Naive B cell (primary cell): ENCODE data around the gene PLEKHG7. TPM values are rescaled to one million over a fixed set of nuclear protein-coding genes. Genes with fewer than 3 reads are reported as not detected.

Source experiments
- ATAC-seq, 2 donors: fragments of 150-1000 bp; cut with Tn5 transposase; 2 replicates each; pipeline ENCODE4 v1.10.0; 2021; ENCODE audit warnings: low read depth in 2 of 2, mild to moderate bottlenecking in 2 of 2, moderate library complexity in 2 of 2
- DNase-seq: peaks from one replicate; pipeline ENCODE4 v3.0.0; 2022
- H3K27ac Mint-ChIP-seq, 6 donors: one replicate each; pipeline ENCODE4 v1.8.0; 2020 to 2022; ENCODE audit warnings: mild to moderate bottlenecking in 6 of 6, mixed read lengths in 6 of 6, moderate library complexity in 5 of 6, inconsistent platforms in 2 of 6
- H3K27me3 Mint-ChIP-seq, 3 donors: one replicate each; pipeline ENCODE4 v1.8.0; 2021 to 2022; ENCODE audit warnings: mixed read lengths in 3 of 3, mild to moderate bottlenecking in 1 of 3
- H3K36me3 Mint-ChIP-seq, 2 donors: one replicate each; pipeline ENCODE4 v1.8.0; 2020 to 2022; ENCODE audit warnings: mixed read lengths in 2 of 2, inconsistent platforms in 1 of 2, mild to moderate bottlenecking in 1 of 2
- H3K4me1 Mint-ChIP-seq, 3 donors: one replicate each; pipeline ENCODE4 v1.8.0; 2020 to 2022; ENCODE audit warnings: mixed read lengths in 3 of 3, inconsistent platforms in 1 of 3, mild to moderate bottlenecking in 1 of 3, moderate library complexity in 1 of 3
- H3K4me3 Mint-ChIP-seq, 8 donors: one replicate each; pipeline ENCODE4 v1.8.0; 2020 to 2022; ENCODE audit warnings: mild to moderate bottlenecking in 8 of 8, mixed read lengths in 8 of 8, moderate library complexity in 8 of 8, inconsistent platforms in 2 of 8
- H3K9me3 Mint-ChIP-seq, 7 donors: one replicate each; pipeline ENCODE4 v1.8.0; 2020 to 2022; ENCODE audit warnings: mixed read lengths in 7 of 7, mild to moderate bottlenecking in 5 of 7, inconsistent platforms in 2 of 7, moderate library complexity in 1 of 7
- polyA plus RNA-seq, 6 donors: library from polyadenylated mRNA; unstranded; fragments of 300-500 nt; fragmentation: Illumina TruSeq; gene quantifications; one replicate each; pipeline ENCODE4 v1.2.3, GENCODE V29; 2021; ENCODE audit warnings: low read depth in 6 of 6

The PLEKHG7 gene
- polyA plus RNA-seq, 6 donors from 2014 or later: 0.08 to 0.20 (median 0.11) TPM; not detected in 2

DNA sequence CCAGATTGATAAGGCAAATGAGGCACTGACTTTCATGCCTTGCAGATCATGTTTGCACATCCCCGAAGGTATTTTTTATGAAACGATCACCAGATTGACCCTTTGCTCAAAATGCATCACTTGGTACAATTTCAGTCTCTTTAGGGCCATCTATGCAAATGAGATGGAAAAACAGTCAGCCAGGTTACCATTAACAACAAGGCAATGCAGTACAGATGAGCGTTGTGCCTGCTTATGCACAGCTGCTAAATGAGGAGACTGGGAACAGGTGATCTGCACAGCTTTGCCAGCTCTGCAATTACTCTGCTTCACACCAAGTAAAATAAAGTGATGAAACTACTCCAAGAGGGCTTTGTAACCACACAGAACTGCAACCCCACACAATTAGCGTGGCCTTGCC is 26.1 kb upstream of the PLEKHG7 start:
- no peaks in the 10 kb centered on the region for H3K36me3 Mint-ChIP-seq
- H3K9me3 Mint-ChIP-seq: peaks cover 0 to 5% (median 0%) of the 10 kb centered on the region in 7 donors
- peaks cover 0 to 5% (median 0%) of the 10 kb centered on the region in 3 donors for H3K4me1 Mint-ChIP-seq
- no peak overlapping the region for H3K27ac Mint-ChIP-seq
- no peak overlapping the region for H3K4me3 Mint-ChIP-seq
- no peak for DNase-seq
- no peak for ATAC-seq
- H3K27me3 Mint-ChIP-seq: no peaks in the 10 kb centered on the region

DNA sequence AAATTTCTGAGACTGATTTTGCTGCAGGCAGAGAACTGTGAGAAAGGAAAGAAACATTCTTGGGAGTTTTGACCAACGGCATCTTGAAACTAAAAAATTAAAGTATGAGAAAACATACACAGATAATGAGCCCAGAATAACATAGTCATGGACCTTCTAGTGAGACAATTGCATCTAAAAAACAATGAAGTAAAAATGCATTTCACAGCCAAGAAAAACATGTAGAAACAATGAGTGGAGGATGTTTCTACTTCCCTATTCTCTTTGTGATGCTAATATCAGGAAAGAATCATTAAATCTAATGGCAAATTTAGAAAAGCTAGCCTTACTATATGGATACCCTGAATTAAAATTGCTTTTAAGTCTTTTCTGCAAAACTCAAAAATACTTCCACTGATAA is 12.2 kb upstream of the PLEKHG7 start:
- Mint-ChIP-seq H3K27ac (no peak overlapping the region), H3K4me1 (no peaks in the 10 kb centered on the region), H3K27me3 (peaks cover 7 to 11% (median 8%) of the 10 kb centered on the region in 3 donors), H3K9me3 (peaks cover 0 to 20% (median 3%) of the 10 kb centered on the region in 7 donors), H3K4me3 (no peak overlapping the region), H3K36me3 (peaks cover 0 to 9% of the 10 kb centered on the region in 2 donors)
- no peak for DNase-seq
- no peak for ATAC-seq

DNA sequence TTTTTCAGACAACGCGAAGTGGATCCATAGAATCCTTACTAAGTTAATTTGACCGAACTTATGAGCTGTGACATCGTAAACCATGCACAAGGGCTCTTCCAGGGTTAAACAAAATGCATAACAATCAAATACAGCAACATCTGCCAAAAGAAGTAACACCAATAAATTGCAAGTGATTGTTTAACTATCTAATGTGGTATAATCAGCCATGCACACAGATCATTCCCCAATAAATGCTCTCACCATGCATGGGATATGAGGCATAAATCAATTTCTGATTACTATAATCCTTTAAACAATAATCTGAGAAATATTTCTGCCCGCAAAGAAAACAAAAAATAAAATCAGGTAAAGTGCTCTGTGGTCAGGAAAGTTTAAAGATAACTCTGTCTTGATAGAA is 7.7 kb upstream of the PLEKHG7 start:
- Mint-ChIP-seq H3K27ac (no peak overlapping the region), H3K4me1 (no peaks in the 10 kb centered on the region), H3K9me3 (peaks cover 4 to 34% (median 10%) of the 10 kb centered on the region in 7 donors), H3K4me3 (no peak overlapping the region), H3K27me3 (no peaks in the 10 kb centered on the region), H3K36me3 (peaks cover 0 to 21% of the 10 kb centered on the region in 2 donors)
- no peak for ATAC-seq
- DNase-seq: no peak

DNA sequence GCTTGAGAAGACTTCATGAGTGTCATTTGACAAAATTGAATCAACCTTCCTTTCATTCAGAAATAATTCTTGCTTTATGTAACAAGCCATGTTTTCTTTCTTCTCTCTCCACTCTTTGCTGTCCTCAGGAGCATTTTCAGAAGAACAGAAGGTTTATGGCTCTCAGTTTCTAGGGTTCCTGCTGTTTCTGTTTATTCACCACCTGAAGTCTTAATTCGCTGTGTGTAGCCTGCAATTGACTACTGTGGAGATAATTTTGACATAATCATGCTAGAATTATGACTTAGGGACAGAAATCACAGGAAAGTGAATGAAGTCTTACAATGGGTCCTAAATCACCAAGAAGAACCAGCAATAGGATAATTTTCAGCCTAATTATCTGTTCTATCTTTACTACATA is 7.2 kb upstream of the PLEKHG7 start:
- H3K4me3 Mint-ChIP-seq: no peak overlapping the region
- H3K4me1 Mint-ChIP-seq: no peaks in the 10 kb centered on the region
- H3K9me3 Mint-ChIP-seq: peaks cover 4 to 34% (median 10%) of the 10 kb centered on the region in 7 donors
- ATAC-seq (no peak), DNase-seq (no peak)
- H3K27me3 Mint-ChIP-seq: no peaks in the 10 kb centered on the region
- H3K36me3 Mint-ChIP-seq: peaks cover 0 to 21% of the 10 kb centered on the region in 2 donors
- no peak overlapping the region for H3K27ac Mint-ChIP-seq

DNA sequence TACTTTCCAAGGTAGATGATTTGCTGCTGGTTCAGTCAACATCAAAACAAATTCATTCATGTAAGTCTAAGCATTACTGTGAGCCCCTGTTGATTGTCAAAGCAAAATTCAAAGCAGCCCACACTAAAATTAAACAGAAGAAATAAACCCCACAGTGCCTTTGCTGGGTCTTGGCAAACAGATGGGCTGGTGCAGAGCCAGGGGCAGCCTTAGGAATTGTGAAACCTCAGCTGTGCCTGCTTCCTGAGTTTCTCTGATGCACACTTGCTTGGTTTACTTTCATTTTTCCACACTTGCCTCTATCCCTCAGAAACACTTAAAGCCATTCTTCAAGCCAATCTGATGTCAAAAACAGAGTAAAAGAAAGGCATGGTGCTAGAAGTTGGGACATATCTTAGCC is 6.6 kb upstream of the PLEKHG7 start:
- DNase-seq: no peak
- no peak for ATAC-seq
- peaks cover 0 to 21% of the 10 kb centered on the region in 2 donors for H3K36me3 Mint-ChIP-seq
- H3K9me3 Mint-ChIP-seq: peaks cover 4 to 34% (median 10%) of the 10 kb centered on the region in 7 donors
- H3K4me1 Mint-ChIP-seq: no peaks in the 10 kb centered on the region
- H3K4me3 Mint-ChIP-seq: no peak overlapping the region
- H3K27me3 Mint-ChIP-seq: no peaks in the 10 kb centered on the region
- no peak overlapping the region for H3K27ac Mint-ChIP-seq

DNA sequence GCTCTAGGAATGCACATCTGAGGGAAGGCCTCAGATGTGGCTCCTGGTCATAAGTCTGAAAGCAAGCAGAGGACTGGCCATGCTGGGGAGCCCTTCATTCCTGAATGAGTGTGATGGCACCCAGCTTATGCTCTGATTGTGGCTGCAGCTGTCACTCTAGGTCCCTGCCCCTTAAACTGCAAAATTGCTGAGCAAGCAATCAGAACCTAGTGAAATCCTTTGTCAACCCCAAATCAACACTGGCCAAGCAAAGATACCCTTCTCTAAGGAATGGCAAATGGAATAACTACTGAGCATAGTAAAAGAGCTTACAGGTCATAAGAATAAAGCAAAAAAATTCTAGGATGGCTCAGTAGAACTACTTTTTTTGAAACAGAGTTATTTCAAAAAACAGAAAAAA is 4.3 kb upstream of the PLEKHG7 start:
- Mint-ChIP-seq H3K27ac (no peak overlapping the region), H3K36me3 (peaks cover 0 to 12% of the 10 kb centered on the region in 2 donors), H3K9me3 (peaks cover 4 to 27% (median 5%) of the 10 kb centered on the region in 7 donors), H3K27me3 (no peaks in the 10 kb centered on the region), H3K4me3 (no peak overlapping the region), H3K4me1 (peaks cover 11 to 19% (median 14%) of the 10 kb centered on the region in 3 donors)
- DNase-seq (no peak), ATAC-seq (no peak)

DNA sequence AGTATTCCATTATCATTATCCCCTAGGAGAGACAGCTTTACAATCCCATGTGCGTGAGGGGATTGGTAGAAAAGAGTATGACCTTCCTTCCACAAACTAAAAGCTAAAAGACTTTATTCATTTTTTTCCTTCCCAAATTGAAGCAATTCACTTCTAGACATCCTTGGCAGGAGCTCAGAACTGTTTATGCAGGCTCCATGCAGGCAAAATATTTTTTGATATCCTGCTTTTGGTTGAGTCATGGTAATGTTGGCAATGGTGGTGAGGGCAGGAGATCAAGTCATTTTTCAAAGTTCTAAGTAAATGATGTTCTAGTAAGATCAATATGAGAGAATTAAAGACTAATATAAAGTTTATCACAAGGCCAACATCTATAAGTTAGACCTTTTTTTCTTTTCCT is 1.3 kb upstream of the PLEKHG7 start:
- H3K36me3 Mint-ChIP-seq: peaks cover 0 to 12% of the 10 kb centered on the region in 2 donors
- H3K4me3 Mint-ChIP-seq: no peak overlapping the region
- H3K4me1 Mint-ChIP-seq: peaks cover 11 to 26% (median 14%) of the 10 kb centered on the region in 3 donors
- peak overlapping the region in 3 of 6 donors; percentile 12 to 80 (median 79) for H3K27ac Mint-ChIP-seq
- no peak for DNase-seq
- H3K9me3 Mint-ChIP-seq: peaks cover 0 to 17% (median 5%) of the 10 kb centered on the region in 7 donors
- no peaks in the 10 kb centered on the region for H3K27me3 Mint-ChIP-seq
- no peak for ATAC-seq

DNA sequence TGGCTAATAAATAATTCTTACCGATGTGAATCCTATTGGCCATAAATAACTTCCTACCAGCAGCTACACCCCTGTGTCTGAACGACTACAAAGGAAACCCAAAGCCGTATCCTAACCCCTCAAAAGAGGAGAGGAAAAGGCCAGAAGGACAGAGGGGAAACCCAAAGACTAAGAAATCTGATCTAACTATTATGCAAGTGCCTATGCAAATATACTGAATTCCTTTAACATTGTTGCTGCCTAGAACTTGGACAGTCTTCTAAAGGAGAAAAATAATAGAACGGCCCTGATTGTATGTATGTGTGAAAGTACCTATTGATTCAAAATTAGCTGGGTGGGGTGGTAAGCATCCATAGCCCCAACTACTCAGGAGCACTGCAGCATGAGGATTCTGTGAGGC is 997 bp downstream of the PLEKHG7 start:
- H3K27ac Mint-ChIP-seq: peak overlapping the region in 2 of 6 donors; percentile 25 to 80
- no peaks in the 10 kb centered on the region for H3K36me3 Mint-ChIP-seq

DNA sequence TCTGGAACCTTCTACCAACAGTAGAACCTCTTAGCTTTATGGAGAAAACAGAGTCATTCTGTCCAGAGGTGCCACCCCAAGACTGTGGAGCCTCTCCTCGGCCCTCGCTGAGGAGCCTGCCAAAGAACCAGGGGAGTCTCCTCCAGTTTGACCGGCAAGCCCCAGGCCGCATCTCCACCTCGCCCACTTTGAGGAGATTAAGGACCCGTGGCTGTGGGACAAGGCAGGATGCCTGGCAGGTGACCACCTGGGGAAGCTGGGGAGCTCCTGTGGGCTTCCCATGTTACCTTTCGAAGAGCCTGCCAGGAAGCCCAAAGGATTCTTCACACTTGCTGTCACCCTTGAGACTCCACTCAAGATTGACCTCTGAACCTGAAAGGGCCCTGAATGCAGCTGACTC is 3.8 kb downstream of the PLEKHG7 start:
- Mint-ChIP-seq H3K9me3 (no peaks in the 10 kb centered on the region), H3K36me3 (peaks cover 5 to 7% of the 10 kb centered on the region in 2 donors), H3K4me1 (peaks cover 11 to 26% (median 14%) of the 10 kb centered on the region in 3 donors), H3K27me3 (no peaks in the 10 kb centered on the region), H3K27ac (no peak overlapping the region), H3K4me3 (no peak overlapping the region)
- ATAC-seq (no peak), DNase-seq (no peak)

More for the DNA sequence above, 997 bp downstream of the PLEKHG7 start:
- Mint-ChIP-seq H3K4me1 (peaks cover 11 to 26% (median 14%) of the 10 kb centered on the region in 3 donors), H3K27me3 (no peaks in the 10 kb centered on the region), H3K4me3 (peak overlapping the region in 2 of 8 donors; percentile 42 to 68), H3K9me3 (peaks cover 0 to 3% (median 0%) of the 10 kb centered on the region in 7 donors)
- ATAC-seq (no peak), DNase-seq (no peak)

DNA sequence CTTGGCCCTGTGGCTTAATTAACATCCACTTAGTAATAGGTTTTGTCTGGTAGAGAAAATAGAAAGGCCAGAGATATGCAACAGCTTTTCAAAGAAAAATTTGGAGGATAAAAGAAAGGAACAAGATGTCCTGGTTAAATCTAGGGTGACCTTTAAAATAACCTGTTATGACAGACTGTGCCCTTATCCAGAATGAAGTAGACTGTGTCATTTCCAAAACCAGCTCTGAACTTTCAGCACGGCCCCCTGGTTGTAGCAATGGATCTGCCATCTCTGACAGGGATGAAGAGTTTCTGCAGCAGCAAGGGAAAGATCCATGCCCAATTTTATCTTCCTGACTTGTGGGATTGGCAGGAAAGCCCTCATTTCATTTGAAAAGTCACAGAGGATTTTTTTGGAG is 5.1 kb downstream of the PLEKHG7 start:
- no peak overlapping the region for H3K27ac Mint-ChIP-seq
- no peaks in the 10 kb centered on the region for H3K9me3 Mint-ChIP-seq
- peaks cover 3 to 12% (median 4%) of the 10 kb centered on the region in 3 donors for H3K4me1 Mint-ChIP-seq
- peaks cover 5 to 7% of the 10 kb centered on the region in 2 donors for H3K36me3 Mint-ChIP-seq
- DNase-seq (no peak), ATAC-seq (no peak)
- no peaks in the 10 kb centered on the region for H3K27me3 Mint-ChIP-seq
- H3K4me3 Mint-ChIP-seq: no peak overlapping the region

DNA sequence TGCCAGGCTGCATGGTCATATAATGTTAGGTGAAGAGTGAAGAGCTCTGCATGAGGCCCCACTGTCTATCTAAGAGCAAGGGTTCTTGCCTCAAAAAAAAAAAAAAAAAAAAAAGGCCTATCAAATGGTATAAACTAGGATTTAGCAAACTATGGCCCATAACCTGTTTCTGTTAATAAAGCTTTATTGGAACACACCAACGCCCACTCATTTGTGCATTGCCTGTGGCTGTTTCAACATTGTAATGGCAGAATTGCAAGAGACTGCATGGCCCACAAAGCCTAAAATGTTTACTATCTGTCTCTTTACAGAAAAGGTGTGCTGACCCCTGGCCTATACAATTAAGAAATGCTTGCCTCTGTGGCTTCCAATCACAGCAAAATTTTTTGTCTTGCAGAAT is 12.8 kb downstream of the PLEKHG7 start:
- H3K9me3 Mint-ChIP-seq: peaks cover 0 to 4% (median 0%) of the 10 kb centered on the region in 7 donors
- H3K4me3 Mint-ChIP-seq: no peak overlapping the region
- H3K27me3 Mint-ChIP-seq: no peaks in the 10 kb centered on the region
- DNase-seq (no peak), ATAC-seq (no peak)
- peaks cover 4 to 7% of the 10 kb centered on the region in 2 donors for H3K36me3 Mint-ChIP-seq
- H3K27ac Mint-ChIP-seq: no peak overlapping the region
- H3K4me1 Mint-ChIP-seq: no peaks in the 10 kb centered on the region

DNA sequence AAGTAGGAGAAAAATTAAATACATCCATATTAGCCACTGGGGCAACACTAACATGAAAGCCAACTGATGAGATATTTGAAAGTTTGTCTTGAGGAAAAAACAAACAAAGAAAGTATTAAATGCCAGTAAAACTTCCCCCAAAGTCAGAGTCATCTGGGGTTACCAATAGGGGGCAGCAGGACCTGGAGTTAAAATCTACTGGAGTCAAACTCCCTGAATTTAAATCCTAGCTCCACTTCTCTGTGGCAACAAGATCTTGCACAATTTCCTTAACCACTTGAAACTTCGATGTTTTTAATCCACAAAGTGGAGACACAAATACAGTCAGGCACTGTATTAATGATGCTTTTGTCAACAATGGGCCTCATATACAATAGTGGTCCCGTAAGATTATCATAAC is 14.4 kb downstream of the PLEKHG7 start:
- H3K4me3 Mint-ChIP-seq: no peak overlapping the region
- H3K4me1 Mint-ChIP-seq: no peaks in the 10 kb centered on the region
- no peaks in the 10 kb centered on the region for H3K36me3 Mint-ChIP-seq
- peaks cover 0 to 4% (median 0%) of the 10 kb centered on the region in 7 donors for H3K9me3 Mint-ChIP-seq
- ATAC-seq (no peak), DNase-seq (no peak)
- H3K27me3 Mint-ChIP-seq: no peaks in the 10 kb centered on the region
- H3K27ac Mint-ChIP-seq: no peak overlapping the region

DNA sequence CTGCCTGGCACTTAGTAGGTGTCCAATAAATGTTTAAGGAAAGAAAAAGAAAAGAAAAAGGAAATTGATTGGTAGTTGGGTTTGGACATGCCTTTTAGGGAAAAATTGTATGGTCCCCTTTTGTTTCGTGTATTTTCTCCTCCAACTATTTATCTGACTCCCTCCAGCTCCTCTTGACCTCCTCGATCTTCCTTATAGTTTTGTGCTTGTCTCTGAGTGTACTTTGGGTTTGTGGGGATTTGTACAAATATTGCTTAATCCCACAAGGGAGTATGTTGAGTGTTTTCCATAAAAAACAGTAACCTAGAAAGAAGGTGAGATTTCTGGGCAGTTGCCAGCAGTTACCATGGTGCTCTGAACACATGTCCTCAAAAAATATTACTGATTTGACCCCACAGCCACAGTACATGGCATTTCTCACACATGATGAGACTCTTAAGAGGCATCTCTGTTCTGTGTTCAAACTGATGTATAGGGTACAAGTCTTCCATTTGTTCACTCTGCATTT is 15.7 kb downstream of the PLEKHG7 start:
- ATAC-seq (no peak), DNase-seq (no peak)
- peaks cover 0 to 2% (median 0%) of the 10 kb centered on the region in 7 donors for H3K9me3 Mint-ChIP-seq
- no peak overlapping the region for H3K27ac Mint-ChIP-seq
- H3K4me1 Mint-ChIP-seq: no peaks in the 10 kb centered on the region
- H3K4me3 Mint-ChIP-seq: no peak overlapping the region
- peaks cover 0 to 3% (median 0%) of the 10 kb centered on the region in 3 donors for H3K27me3 Mint-ChIP-seq
- no peaks in the 10 kb centered on the region for H3K36me3 Mint-ChIP-seq

DNA sequence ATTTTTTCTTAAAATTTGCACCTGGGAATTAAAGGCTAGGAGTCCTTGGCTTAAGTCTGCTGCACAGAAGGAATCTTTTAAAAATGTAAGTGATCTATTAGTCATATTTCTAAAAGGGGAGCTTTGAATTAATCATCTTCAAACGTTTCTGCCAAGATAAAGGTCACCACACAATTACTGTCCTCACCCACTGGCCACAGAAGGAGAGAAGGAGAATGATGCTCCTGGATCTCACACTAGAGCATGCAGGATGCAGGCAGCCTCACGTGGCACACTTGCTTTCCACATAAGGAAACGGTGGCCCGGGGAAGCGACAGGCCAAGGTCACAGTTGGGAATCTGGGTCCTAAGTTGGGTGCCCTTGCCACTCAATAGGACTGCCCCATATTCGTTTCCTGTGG is 16.9 kb downstream of the PLEKHG7 start:
- H3K36me3 Mint-ChIP-seq: peaks cover 0 to 6% of the 10 kb centered on the region in 2 donors
- no peak for ATAC-seq
- no peak overlapping the region for H3K4me3 Mint-ChIP-seq
- H3K4me1 Mint-ChIP-seq: no peaks in the 10 kb centered on the region
- H3K9me3 Mint-ChIP-seq: peaks cover 0 to 8% (median 3%) of the 10 kb centered on the region in 7 donors
- H3K27me3 Mint-ChIP-seq: peaks cover 0 to 3% (median 0%) of the 10 kb centered on the region in 3 donors
- no peak for DNase-seq
- H3K27ac Mint-ChIP-seq: no peak overlapping the region
